NCI-H1092 treated with DMSO at 0.1 percent for 48 hours (cell line): ENCODE results near the gene UPF2.
"Not testable (repeated sequence)": the region's sequence is repeated elsewhere in the genome, so short reads cannot be mapped to it uniquely, and the experiment has no call there.

Source experiments
- DNase-seq: peaks from one replicate; lab custom pipeline; 2025; lab: John Stamatoyannopoulos, UW

Gene UPF2

DNA sequence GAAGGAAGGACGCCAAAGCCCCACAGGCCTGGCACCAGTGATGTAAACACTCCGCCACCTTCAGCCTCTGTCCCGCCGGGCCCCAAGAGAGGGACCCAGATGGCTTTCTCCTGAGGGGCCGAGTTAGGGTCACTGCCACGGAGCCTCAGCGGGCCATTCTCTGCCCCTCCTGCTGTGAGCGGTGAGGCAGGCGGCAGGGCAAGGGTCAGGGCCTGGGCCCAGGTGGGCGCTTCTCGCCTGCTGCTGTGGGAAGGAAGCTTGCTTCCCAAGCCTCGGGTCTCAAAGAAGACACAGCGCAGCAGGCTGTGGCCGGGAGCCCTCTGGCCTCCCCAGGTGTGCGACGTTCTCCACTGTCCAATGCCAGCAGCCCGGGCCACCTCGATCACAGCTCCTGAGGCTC is 134.7 kb downstream of the UPF2 start:
- DNase-seq: no peak

DNA sequence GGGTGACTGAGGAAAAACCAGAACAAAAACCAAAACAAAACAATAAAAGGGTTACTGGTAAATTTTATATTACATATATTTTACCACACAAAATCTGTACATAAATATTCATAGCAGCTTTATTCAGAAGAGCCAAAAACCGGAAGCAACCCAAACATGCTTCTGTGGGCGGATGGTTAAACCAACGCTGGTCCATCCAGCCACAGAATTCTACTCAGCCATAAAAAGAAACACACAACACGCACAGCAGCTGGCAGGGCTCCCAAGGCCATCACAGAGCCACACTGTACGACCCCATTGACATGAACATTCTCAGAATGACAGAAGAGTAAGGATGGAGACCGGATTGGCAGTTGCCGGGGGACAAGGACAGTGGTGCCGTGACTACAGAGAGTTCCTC is 135.9 kb downstream of the UPF2 start:
- no peak for DNase-seq

DNA sequence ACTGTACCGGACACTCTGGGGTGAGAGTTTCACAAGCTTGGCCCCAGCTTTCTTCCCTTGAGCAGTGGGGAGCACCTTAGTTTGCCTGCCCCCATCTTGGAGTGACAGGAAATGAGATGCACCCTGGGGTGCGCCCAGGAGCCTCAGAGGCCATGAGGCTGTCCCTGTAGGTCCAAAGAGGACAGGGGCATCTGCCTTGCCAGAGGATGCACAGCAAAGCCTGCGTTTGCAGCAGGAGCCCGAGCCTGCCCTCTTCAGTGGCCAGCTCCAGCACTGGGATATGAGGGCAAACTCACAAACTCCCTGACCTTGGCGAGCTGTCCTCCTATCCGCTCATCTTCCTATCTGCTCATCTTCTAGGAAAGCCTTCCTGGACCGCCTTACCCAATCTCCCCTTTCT is 140.0 kb downstream of the UPF2 start:
- no peak for DNase-seq

DNA sequence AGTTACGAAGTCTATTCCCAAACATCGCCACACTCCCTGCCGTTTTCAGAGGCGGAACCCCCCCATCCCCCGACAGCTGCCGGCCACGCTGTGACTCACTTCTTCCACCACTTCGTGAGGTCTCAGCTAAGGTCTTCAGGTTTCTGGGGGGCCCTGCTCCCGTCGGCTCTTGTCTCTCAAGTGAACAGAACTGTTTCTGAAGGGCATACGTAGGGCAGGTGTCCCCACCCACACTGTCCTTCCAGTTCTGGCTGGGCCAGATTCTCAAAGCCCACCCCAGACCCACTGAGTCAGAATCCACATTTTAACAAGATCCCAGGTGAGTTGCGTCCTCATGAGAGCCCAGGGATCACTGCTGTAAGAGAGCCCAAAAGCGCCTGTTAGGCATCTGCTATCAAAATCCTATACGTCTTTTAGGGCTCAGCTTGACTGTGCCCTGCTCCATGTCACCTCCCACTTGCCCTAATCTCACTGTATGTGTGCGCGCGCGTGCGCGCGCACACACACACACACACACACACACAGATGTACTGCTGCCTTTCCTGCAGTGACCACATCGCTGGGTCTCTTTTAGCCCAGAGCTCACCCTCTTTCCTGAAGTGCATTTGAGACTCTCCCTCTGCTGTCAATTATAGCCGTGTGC is 140.7 kb downstream of the UPF2 start:
- DNase-seq: no peak

DNA sequence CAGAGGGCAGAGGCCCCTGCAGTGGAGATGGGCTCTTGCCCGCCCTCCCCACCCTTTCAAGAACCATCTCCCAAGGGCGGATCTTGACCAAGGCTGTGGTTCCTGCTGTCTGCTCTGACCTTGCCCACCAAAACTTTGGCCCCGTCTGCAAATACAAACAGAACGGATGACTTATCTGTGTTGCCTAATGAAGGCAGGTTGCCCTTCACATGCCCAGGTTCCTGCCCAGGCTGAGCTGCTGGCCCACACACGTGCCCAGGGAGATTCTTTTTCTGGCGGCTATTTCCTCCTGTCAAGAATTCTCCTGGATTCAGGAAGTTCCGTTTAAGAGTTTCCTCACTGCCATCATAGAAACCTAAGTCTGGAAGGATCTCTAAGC is 141.2 kb downstream of the UPF2 start:
- no peak for DNase-seq

DNA sequence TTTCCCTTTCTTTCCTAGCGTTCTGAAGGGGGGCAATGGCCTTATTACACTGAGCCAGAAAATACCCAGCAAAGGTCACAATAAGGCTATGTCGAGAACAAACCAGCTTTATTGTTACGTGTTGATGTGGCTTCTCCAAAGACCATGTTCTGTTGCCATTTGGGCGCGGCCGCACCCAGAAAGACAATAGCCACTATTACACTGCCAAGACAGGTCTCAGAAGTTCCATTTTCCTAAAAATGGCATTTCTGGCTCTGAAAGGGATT is 141.6 kb downstream of the UPF2 start:
- DNase-seq: no peak

DNA sequence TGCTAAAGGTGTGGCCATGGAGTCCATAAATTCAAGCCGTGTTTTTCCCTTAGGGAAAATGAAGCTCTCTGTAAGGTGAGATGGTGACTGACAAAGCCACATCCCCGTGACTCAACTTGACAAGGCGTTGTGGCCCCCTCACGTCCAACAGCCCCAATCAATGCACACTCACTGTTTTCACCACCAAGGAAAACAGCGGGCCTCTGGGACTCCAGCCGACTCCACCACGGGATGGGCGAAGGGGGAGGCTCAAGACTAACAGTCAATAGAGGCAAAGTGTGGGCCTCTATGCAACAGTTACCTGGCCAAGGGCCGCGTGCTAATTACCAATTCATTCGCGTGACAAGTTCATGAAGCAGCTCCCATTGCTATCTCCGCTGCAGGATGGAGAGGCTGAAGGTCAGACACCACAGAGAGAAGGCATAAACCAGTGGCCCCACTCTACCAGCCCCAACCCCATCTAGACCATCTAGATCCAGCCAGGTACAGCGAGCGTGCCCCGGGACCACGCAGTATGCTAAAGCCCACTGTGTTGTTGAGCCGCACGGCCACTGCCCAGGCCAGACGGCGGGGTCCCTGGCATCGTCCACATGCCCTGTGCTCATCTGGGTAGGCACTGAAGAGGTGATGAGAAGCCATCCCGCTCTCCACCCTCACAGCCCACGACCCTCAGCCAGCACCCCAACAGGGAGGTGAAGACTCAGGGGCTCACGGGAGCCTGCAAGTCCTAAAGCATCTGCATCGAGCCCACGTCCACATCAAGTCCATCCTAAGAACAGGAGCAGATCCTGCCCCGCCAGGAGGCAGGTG is 143.3 kb downstream of the UPF2 start:
- DNase-seq: no peak

DNA sequence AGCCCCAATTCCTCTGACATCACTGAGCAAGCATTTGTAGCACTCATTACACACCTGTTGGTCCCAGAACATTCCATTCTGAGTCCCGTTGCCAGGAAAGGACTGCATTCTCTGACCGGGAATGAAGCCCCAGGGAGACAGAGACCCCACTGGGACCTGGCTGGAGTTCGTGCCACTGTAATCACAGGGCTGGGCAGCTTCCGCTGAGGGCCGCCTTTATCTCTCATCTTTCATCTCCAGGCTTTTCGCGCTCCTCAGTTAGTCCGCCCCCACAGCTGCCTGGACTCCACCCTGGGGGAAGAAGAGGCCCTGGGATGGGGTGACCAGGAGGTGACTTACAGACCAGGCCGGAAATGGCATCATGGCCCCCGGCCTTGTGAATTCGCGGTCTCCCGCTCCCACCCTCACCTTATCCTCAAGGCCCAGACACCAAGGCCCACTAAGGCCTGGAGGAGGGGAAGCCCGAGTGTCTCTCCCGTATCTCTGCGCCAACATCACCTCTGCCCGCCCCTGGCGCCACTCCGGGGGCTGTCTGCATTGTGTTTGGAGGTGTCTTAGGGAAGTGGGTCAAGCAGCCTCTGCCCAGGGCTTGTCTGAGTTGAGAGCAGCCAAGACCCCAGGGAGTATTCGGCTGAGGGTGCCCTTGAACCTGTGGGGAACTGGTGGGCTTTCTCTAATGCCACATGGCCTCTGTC is 144.1 kb downstream of the UPF2 start:
- DNase-seq: no peak

DNA sequence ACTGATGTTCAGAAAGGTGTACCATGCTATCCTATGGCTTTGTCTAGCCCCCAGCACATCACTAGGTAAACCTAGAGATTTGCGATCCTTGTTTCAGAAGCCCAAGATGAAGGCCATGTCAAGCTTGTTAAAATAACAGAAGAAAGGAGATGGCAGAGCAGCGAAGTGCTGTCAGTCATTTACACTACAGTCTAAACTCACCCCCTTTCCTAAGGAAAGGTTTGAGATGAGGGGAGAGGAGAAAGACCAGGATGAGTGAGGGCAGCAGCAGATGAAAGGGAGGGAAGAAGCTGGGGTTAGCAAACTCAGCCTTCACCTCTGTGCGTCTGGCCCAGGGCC is 144.6 kb downstream of the UPF2 start:
- DNase-seq: no peak

DNA sequence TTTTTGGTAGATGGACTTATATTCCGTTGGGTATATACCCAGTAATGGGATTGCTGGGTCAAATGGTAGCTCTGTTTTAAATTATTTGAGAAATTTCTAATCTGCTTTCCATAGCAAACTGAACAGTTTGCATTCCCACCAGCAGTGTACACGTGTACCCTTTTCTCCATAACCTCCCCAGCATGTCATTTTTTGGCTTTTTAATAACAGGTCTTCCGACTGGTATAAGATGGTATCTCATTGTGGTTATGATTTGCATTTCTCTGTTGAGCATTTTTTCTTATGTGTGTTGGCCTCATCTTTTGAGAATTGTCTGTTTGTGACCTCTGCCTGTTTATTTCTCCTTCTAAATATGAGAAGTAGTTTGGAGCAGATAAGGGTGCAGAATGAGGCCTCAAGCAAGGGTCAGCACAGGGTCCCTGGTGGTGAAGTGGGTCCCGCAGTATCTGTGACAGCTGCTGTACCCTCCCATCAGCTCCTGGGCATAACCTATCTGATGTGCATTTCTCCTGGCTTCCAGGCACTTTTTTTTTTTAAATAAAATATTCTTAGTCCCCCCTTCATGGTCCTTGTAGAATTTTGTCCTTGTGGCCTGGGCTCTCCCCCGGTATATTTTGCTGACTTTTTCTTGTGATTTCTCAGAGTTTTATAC is 145.9 kb downstream of the UPF2 start:
- DNase-seq: no peak

DNA sequence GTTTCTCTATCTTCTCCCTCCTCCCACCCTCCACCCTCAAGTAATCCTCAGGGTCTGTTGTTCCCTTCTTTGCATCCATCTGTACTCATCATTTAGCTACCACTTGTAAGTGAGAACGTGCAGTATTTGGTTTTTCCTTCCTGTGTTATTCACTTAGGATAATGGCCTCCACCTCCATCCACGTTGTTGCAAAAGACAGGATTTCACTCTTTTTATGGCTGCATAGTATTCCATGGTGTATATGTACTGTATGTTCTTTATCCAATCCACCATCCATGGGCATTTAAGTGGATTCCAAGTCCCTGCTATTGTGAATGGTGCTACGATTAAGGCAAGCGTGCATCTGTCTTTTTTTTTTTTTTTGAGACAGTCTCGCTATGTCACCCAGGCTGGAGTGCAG is 147.0 kb downstream of the UPF2 start:
- DNase-seq: no peak

DNA sequence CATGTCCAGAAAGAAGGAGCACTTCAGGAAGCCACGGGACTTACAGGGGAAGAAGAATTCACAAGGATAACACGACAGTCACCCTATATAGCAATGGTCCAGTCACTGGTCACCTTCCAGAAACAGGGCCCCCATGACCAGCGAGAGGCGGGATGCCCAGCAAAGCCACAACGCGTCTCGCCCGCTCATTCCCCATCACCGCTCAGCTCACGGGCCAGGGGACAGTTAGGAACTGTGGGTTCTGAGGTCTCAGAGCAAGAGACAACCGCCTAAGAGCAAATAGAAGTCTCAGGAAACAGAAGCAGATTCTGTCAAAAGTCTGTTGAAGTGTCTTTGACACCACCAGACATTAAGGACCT is 147.5 kb downstream of the UPF2 start:
- no peak for DNase-seq

DNA sequence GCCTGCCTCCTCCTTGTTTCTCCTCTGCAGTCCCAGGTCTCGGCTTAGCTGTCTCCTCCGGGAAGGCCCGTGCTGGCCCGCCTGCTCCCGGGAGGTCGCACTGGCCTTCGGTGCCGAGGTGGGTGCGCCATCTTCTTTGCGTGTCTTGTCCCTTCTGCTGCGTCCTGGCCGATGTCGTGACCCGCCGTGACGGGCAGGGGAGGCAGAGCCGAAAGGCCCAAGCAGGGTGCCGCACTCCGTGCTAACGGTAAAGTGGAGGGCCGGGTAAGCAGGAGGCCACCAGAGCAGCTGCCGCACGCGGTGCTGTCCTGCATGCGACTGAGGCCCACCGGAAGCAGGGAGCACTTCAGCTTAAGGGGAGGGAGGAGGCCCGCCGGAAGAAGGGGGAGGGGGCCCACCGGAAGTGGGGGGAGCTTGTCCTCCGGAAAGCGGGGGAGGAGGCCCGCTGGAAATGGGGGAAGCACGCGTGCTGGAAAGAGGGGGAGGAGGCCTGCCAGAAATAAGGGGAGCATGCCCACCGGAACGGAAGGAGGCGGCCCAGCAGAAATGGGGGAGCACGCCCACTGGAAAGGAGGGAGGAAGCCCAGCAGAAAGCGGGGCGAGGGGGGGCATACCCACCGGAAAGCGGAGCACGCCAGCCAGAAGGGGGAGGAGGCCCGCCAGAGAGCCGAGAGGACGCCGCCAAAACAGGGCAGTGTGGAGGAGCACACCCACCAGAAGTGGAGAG is 148.1 kb downstream of the UPF2 start:
- no peak for DNase-seq

DNA sequence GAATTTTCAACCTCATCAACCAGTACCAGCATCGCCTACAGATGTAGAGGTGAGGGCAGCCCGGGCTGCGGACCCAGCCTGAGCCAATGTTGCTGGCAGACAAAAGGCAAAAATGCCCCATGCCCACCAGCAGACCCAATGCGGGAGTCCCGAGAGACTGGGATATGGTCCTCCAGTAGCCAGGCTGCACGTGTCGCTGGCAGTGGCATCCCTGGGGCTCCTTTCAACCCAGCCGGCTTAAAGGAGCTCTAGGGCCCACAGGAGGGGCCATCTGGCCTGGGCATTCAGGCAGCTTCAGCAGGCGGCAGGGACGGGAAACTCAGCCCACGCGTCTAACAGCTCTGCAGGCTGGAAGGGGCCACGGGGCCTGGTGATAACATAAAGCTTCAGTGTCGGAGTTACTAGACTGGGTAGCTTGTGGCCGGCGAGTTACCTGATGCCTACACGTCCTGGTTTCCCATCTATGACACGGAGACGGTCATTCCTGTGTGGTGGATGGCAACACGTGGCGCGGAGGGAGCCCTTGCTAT is 148.8 kb downstream of the UPF2 start:
- DNase-seq: no peak

DNA sequence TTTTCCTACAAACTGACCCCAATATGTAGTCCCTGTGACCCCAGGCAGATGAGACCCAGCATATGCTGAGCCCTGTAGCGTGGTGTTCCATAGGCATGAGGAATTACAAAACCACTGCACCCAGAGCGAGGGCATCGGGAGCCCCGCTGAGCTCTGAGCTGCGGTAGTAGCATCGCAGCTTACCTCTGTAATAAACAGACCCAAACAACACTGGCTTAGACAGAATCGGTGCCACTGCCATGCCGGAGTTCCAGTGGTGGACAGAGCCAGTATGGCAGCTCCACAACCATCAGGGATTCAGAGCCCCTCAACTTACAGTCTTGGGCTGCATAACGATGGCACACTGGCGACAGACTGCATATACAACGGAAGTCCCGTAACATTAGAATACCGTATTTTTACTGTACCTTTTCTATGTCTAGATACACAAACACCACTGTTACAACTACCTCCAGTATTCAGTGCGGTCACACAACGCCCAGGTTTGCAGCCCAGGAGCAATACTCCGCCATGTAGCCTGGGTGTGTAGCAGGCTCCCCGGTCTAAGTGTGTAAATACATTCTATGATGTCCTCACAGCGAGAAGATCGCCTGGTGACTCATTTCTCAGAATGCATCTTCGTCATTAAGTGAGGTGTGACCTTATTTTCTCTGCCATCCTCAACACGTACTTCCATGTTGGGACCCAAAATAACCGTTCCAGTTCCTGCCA is 150.7 kb downstream of the UPF2 start:
- no peak for DNase-seq

DNA sequence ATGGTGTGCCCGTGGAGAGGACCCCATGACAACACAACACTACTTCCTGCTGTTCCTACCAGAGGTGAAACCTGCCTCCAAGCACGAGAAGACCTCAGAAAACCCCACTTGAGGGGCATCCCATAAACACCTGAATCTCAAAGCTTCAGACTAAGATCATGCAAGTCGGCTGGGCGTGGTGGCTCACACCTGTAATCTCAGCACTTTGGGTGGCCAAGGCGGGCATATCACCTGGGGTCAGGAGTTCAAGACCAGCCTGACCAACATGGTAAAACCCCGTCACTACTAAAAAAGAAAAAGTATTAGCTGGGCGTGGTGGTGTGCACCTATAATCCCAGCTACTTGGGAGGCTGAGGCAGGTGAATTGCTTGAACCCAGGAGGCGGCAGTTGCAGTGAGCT is 153.3 kb downstream of the UPF2 start:
- DNase-seq: not testable (repeated sequence)

DNA sequence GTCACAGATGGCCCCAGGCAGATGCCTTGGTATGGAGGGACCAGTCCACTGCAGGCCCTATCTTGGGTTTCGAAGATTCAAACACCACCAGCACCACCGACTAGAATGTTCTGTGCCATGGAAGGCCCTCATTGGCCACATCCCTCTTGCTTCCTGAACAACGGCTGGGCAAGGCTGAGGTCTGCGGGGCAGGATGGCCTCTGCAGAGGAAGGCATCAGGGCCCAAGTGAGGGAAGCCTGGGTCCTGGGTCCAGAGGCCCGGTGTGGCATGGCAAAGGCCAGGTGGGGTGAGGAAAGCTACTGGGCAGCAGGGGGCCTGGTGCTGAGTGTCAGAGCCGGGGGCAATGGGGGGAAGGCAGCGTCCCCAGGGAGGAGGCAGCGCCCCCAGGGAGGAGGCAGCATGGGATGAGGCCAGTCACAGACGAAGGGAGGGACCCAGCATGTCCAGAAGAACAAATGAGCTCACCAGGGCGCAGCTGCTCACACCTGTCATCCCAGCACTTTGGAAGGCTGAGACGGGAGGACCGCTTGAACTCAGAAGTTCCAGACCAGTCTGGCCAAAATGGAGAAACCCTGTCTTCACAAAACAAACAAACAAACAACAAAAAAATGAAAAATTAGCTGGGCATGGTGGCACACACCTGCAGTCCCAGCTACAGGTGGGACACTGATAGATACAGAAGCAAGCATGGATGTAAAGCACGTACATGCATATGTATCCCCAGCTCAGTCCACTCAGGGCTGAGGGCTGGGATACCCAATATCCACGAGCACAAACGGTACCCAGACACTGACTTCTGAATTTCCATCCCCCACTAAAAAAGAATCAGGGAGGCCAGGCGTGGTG is 155.0 kb downstream of the UPF2 start:
- no peak for DNase-seq

DNA sequence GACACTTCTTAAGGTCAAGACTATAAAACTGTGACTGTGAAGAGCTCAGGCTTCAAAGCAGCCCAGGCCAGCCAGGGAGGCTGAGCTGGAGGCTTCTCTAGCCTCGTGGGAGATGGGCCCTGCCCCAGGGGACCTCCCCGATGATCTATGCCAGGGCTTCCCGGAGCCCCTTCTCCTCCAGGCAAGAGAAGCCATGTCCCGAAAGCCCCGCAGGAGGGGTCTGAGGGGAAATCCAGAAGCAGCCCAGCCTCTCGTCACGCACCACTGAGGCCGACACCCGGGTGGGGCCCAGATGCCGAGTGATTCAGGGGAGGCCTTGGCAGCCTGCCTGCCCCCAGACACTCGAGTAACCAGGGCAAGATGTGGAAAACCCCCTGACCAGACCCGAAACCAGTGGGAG is 155.8 kb downstream of the UPF2 start:
- no peak for DNase-seq

DNA sequence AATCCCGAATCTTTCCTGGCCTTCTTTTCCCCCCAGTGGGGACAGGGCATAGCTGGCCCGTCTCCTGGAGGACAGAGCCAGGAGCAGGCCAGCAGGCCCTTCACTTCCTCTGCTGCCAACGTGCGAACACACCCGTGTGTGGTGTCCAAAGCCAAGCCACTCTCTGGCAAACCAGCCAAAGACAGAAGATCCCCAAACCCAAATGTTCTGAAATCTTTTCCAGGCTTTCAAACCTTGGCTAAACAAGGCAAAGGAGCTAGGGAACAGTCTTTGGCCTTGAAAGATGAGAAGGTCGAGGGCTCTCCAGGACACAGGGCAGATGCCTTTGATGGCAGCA is 156.5 kb downstream of the UPF2 start:
- no peak for DNase-seq

DNA sequence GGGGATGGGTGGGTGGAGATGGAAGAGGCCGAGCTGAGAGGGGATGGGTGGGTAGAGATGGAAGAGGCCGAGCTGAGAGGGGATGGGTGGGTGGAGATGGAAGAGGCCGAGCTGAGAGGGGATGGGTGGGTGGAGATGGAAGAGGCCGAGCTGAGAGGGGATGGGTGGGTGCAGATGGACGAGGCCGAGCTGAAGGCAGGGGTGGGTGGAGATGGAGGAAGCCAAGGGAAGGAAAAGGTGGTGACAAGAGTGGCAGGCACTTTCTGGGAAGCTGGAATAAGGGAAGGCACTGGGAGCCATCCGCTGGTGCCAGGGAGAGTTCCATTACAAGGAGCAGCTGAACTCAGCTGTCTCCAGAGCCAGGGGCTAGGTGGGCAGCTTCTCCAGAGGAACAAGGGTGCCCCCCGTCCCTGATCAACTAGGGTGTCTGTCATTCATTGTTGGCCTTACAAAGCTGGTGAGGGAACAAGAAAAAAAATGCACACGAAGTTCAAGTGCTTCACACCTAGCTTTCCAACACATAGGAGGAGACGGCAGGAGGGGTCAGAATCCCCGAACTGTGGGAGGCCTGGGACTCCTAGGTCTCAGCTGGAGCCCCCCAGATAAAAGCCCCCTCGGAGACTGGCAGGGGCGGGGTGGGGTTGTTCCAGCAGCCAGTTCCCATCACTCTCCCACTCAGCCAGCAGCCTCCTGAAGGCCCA is 157.0 kb downstream of the UPF2 start:
- no peak for DNase-seq
